Vagina (tissue), 2 donors: ENCODE results near the gene FCHO2. TPM values are rescaled to one million over a fixed set of nuclear protein-coding genes. Genes with fewer than 3 reads are reported as not detected.

Experiments used
- DNase-seq, 2 donors: peaks; one replicate each; pipeline ENCODE4 v3.0.0-alpha.2; 2017; ENCODE audit errors: extremely low spot score in 2 of 2
- H3K27ac ChIP-seq: fragments of 200-600 bp; sonication (generic); one replicate; pipeline ENCODE4 v1.5.1; 2019
- H3K27me3 ChIP-seq: fragments of 200-600 bp; sonication (generic); one replicate; pipeline ENCODE4 v1.5.1; 2019
- H3K36me3 ChIP-seq, 2 donors: fragments of 200-600 bp; sonication (generic); one replicate each; pipeline ENCODE4 v1.5.1; 2017 to 2019
- H3K4me1 ChIP-seq: fragments of 200-600 bp; sonication (generic); one replicate; pipeline ENCODE4 v1.5.1; 2019
- H3K4me3 ChIP-seq, 2 donors: fragments of 200-600 bp; sonication (generic); 1 replicate in 1 of 2; 2 replicates in 1 of 2; pipeline ENCODE4 v1.5.1; 2016 to 2019
- H3K9me3 ChIP-seq: fragments of 200-600 bp; sonication (generic); one replicate; pipeline ENCODE4 v1.5.1; 2019
- POLR2A ChIP-seq, 2 donors: fragments of 450-650 bp; IDR thresholded peaks; one replicate each; pipeline ENCODE4 v1.6.1; 2017; ENCODE audit warnings: antibody characterized with exemption in 2 of 2, mild to moderate bottlenecking in 2 of 2, moderate library complexity in 2 of 2
- POLR2AphosphoS5 ChIP-seq, 2 donors: sonication (generic); formaldehyde crosslinking; IDR thresholded peaks; one replicate each; pipeline ENCODE4 v1.9.0; 2017; ENCODE audit warnings: antibody characterized with exemption in 2 of 2, mild to moderate bottlenecking in 2 of 2, low read depth in 1 of 2; ENCODE audit not compliant: insufficient read depth in 1 of 2
- intact Hi-C: fragments of 100-400 bp; cut with DNase I; formaldehyde crosslinking; loops from one replicate; pipeline ENCODE4 v1.15.1; 2023
- total RNA-seq: library from RNA; depleted of rRNA; stranded (reverse); fragments of >200 nt; gene quantifications from one replicate; pipeline ENCODE4 v1.2.3, GENCODE V29; 2016
- TF ChIP-seq, protein P1 (sequence below), 3 experiments: fragments of 450-650 bp in 2 of 3; fragments of 200-600 bp in 1 of 3; sonication (generic) in 1 of 3; IDR thresholded peaks; one replicate each; pipeline ENCODE4 v1.5.1; 2017 to 2019; ENCODE audit warnings: antibody characterized with exemption in 3 of 3, mild to moderate bottlenecking in 2 of 3, moderate library complexity in 2 of 3

FCHO2 gene
- total RNA-seq, 1 donor from 2014 or later, result 32.9 TPM

DNA sequence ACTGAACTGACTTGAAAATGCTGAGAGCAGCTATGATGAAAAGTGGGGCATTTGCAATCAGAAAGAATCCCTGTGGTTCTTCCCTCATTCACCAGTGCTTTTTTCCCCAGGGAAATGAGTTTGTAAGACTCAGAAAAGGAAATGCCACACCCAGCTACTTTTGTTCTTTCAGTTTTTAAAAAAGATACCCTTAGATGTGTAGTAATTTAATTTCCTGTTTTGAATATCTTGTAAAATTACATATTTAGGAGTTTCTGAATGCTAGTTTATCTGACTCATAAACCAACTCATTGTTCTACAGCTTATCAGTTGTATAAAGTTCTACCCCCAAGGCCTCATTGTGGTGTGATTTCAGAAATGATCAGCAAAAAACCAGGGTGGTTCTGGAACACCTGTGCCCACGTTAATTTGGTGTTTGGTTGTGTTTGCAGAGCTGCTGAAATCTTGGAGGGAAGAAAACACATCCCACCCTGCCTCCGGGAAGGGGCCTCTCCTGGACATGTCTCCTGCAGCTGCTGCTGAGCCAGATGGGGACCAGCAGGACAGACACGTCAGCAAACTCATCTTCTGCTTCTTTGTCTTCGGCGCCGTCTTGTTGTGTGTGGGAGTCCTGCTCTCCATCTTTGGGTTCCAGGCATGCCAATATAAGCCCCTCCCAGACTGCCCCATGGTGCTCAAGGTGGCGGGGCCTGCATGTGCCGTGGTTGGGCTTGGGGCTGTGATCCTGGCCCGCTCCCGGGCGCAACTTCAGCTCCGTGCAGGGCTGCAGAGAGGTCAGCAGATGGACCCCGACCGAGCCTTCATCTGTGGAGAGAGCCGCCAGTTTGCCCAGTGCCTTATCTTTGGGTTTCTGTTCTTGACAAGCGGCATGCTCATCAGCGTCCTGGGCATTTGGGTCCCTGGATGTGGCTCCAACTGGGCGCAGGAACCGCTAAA, 167.3 kb downstream of the FCHO2 start:
- TF ChIP-seq POLR2A (IDR thresholded peaks at IDR 0.05), result no peak
- TF ChIP-seq, protein P1, sequence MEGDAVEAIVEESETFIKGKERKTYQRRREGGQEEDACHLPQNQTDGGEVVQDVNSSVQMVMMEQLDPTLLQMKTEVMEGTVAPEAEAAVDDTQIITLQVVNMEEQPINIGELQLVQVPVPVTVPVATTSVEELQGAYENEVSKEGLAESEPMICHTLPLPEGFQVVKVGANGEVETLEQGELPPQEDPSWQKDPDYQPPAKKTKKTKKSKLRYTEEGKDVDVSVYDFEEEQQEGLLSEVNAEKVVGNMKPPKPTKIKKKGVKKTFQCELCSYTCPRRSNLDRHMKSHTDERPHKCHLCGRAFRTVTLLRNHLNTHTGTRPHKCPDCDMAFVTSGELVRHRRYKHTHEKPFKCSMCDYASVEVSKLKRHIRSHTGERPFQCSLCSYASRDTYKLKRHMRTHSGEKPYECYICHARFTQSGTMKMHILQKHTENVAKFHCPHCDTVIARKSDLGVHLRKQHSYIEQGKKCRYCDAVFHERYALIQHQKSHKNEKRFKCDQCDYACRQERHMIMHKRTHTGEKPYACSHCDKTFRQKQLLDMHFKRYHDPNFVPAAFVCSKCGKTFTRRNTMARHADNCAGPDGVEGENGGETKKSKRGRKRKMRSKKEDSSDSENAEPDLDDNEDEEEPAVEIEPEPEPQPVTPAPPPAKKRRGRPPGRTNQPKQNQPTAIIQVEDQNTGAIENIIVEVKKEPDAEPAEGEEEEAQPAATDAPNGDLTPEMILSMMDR (IDR thresholded peaks at IDR 0.05), result no peak
- TF ChIP-seq POLR2AphosphoS5 (IDR thresholded peaks at IDR 0.05; ENCODE audit: insufficient read depth in 1 of 2, low read depth in 1 of 2), result no peak
- DNase-seq, result no peak
- H3K27me3 ChIP-seq, result no peaks in the 10 kb centered on the region
- no peak overlapping the region for H3K4me3 ChIP-seq
- H3K4me1 ChIP-seq, result peaks cover 10% of the 10 kb centered on the region
- no peaks in the 10 kb centered on the region for H3K9me3 ChIP-seq
- intact Hi-C loops, result no loop called here
- H3K27ac ChIP-seq, result no peak overlapping the region
- no peaks in the 10 kb centered on the region for H3K36me3 ChIP-seq

DNA sequence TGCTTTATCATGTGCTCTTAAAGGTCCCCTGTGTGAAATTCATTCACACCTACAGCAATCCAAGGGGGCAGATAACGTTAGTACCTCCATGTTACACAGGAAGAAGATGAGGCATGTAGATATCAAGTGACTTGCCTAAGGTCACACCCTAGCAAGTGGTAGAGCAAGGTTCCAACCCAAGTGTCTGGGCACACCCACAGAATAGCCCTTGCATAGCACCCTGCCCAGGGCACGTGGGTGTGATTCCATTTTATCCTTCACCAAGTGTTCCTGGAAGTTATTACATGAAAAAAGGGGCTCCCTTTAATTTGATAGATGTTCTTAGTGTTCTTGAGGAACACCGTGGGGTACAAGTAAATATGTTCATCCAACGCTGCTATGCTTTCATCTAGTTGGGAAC, 169.4 kb downstream of the FCHO2 start:
- no peak overlapping the region for H3K27ac ChIP-seq
- no peaks in the 10 kb centered on the region for H3K9me3 ChIP-seq
- TF ChIP-seq, protein P1 (IDR thresholded peaks at IDR 0.05), result no peak
- no peak for TF ChIP-seq POLR2A (IDR thresholded peaks at IDR 0.05)
- TF ChIP-seq POLR2AphosphoS5 (IDR thresholded peaks at IDR 0.05; ENCODE audit: insufficient read depth in 1 of 2, low read depth in 1 of 2), result no peak
- intact Hi-C loops, result no loop called here
- H3K4me3 ChIP-seq, result no peak overlapping the region
- no peaks in the 10 kb centered on the region for H3K27me3 ChIP-seq
- no peak for DNase-seq
- H3K4me1 ChIP-seq, result peaks cover 5% of the 10 kb centered on the region
- no peaks in the 10 kb centered on the region for H3K36me3 ChIP-seq

DNA sequence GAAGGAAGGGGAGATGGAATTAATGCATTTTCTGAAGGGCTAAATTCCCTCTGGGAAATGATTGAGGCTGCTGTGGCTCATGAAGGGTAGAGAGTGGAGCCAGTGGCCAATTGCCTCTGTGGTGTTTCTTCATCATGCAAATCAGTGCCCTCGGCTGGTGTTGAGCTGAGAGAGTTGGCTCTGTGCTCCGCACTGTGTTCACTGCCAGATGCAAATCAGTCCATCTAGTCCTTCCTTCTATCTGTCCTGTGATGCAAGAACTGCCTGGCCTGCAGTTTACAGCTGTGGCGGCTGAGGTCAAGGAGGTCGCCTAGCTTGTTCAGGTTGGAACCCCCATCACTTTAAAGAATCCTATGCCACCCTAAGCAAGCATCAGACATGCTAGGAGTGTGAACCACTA, 170.5 kb downstream of the FCHO2 start:
- no peak for TF ChIP-seq POLR2A (IDR thresholded peaks at IDR 0.05)
- no peak for TF ChIP-seq POLR2AphosphoS5 (IDR thresholded peaks at IDR 0.05; ENCODE audit: insufficient read depth in 1 of 2, low read depth in 1 of 2)
- TF ChIP-seq, protein P1 (IDR thresholded peaks at IDR 0.05), result no peak
- Histone ChIP-seq H3K9me3 (no peaks in the 10 kb centered on the region), H3K27me3 (no peaks in the 10 kb centered on the region), H3K4me3 (no peak overlapping the region), H3K4me1 (no peaks in the 10 kb centered on the region), H3K36me3 (no peaks in the 10 kb centered on the region), H3K27ac (no peak overlapping the region)
- no peak for DNase-seq
- intact Hi-C loops, result no loop called here

DNA sequence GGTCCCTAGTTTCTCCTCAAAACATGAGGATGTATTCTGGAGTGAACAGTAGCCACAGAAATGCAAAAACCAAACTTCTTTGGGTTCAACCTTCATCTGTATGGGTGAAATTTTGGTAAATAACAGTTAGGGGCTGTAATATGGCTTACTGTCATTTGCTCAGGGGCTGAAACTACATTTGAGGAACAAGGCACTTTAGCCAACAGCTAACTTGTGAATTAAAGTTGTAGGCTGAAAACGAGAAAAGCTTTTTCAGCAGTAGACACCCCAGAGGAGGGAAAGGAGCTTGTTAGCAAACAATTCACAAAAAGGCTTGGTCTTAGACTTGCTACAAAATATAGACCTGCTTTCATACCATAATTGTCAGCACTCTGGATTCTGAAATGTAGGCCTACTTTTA, 171.1 kb downstream of the FCHO2 start:
- DNase-seq, result no peak
- Histone ChIP-seq H3K9me3 (no peaks in the 10 kb centered on the region), H3K36me3 (no peaks in the 10 kb centered on the region), H3K27me3 (no peaks in the 10 kb centered on the region), H3K27ac (no peak overlapping the region), H3K4me1 (no peaks in the 10 kb centered on the region), H3K4me3 (no peak overlapping the region)
- intact Hi-C loops, result no loop called here
- TF ChIP-seq POLR2AphosphoS5 (IDR thresholded peaks at IDR 0.05; ENCODE audit: insufficient read depth in 1 of 2, low read depth in 1 of 2) (no peak), POLR2A (IDR thresholded peaks at IDR 0.05) (no peak)
- TF ChIP-seq, protein P1 (IDR thresholded peaks at IDR 0.05), result no peak

DNA sequence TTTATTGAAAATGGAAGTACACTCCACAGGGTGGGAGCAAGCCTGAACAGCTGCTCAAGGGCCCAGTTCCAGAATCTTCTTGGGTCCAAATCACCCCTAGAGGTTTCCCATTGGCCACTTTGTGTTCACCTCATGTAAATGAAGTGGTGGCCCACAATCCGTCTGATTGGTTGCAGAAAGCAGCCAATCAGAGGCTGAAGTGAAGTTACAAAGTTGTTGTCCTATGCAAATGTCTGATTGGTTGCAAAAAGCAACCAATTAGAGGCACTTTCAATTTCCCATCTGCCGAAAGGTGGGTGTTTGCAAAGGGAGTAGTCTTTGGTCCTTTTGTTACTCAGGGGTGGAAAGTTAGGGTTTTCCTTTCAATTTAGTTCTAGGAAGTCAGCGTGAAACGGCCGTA, 173.3 kb downstream of the FCHO2 start:
- no peaks in the 10 kb centered on the region for H3K36me3 ChIP-seq
- no peaks in the 10 kb centered on the region for H3K4me1 ChIP-seq
- intact Hi-C loops, result no loop called here
- H3K27me3 ChIP-seq, result no peaks in the 10 kb centered on the region
- no peak overlapping the region for H3K4me3 ChIP-seq
- H3K27ac ChIP-seq, result no peak overlapping the region
- DNase-seq, result no peak
- no peaks in the 10 kb centered on the region for H3K9me3 ChIP-seq
- TF ChIP-seq, protein P1 (IDR thresholded peaks at IDR 0.05), result no peak
- no peak for TF ChIP-seq POLR2AphosphoS5 (IDR thresholded peaks at IDR 0.05; ENCODE audit: insufficient read depth in 1 of 2, low read depth in 1 of 2)
- TF ChIP-seq POLR2A (IDR thresholded peaks at IDR 0.05), result no peak
